ENCODE measurements around the gene DNAAF5.

GRCh38 chr7:820341-820740 lies 93.8 kb downstream of the DNAAF5 start:
- TF ChIP-seq, protein P1, sequence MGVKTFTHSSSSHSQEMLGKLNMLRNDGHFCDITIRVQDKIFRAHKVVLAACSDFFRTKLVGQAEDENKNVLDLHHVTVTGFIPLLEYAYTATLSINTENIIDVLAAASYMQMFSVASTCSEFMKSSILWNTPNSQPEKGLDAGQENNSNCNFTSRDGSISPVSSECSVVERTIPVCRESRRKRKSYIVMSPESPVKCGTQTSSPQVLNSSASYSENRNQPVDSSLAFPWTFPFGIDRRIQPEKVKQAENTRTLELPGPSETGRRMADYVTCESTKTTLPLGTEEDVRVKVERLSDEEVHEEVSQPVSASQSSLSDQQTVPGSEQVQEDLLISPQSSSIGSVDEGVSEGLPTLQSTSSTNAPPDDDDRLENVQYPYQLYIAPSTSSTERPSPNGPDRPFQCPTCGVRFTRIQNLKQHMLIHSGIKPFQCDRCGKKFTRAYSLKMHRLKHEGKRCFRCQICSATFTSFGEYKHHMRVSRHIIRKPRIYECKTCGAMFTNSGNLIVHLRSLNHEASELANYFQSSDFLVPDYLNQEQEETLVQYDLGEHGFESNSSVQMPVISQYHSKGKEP (CRISPR knock-in tag; IDR thresholded peaks at IDR 0.05) = no peak
- no peak for TF ChIP-seq ZNF205 (CRISPR knock-in tag; IDR thresholded peaks at IDR 0.05)

Measured in HepG2 (cell line).